GM23338 (cell line): ENCODE results near the gene SF1.
A peak's percentile ranks its signal among the peaks of the same experiment; 100 is the strongest.

Source experiments
- CREB1 ChIP-seq: fragments of 250-450 bp; sonication (Bioruptor Pico); IDR thresholded peaks from 2 replicates; pipeline ENCODE4 v1.5.0; 2020; ENCODE audit warnings: low read depth, mild to moderate bottlenecking, moderate library complexity
- CTCF ChIP-seq, 2 experiments: fragments of 200-600 bp in 1 of 2; sonication (generic) in 1 of 2; conservative IDR thresholded peaks; 2 replicates each; pipeline versions ENCODE4 v1.5.1 to v1.6.1; 2016 to 2017; ENCODE audit warnings: antibody characterized with exemption in 2 of 2, low read depth in 2 of 2, mild to moderate bottlenecking in 2 of 2, moderate library complexity in 1 of 2
- EZH2 ChIP-seq: fragments of 200-600 bp; sonication (generic); IDR thresholded peaks from one replicate; pipeline ENCODE4 v1.8.0; 2017; ENCODE audit warnings: antibody characterized with exemption, mild to moderate bottlenecking, low read depth; ENCODE audit not compliant: unreplicated experiment
- EZH2phosphoT487 ChIP-seq: fragments of 200-600 bp; sonication (generic); IDR thresholded peaks from one replicate; pipeline ENCODE4 v1.8.1; 2018; ENCODE audit warnings: antibody characterized with exemption; ENCODE audit not compliant: unreplicated experiment
- JUNB ChIP-seq: IDR thresholded peaks from one replicate; pipeline ENCODE4 v1.6.1; 2016; ENCODE audit warnings: antibody characterized with exemption; ENCODE audit not compliant: unreplicated experiment
- POLR2AphosphoS5 ChIP-seq: IDR thresholded peaks from 2 replicates; pipeline ENCODE4 v1.6.1; 2016; ENCODE audit warnings: antibody characterized with exemption, low read depth
- STAT1 ChIP-seq: IDR thresholded peaks from one replicate; pipeline ENCODE4 v1.6.1; 2016; ENCODE audit warnings: antibody characterized with exemption; ENCODE audit not compliant: unreplicated experiment
- ZNF331 ChIP-seq: fragments of 250-450 bp; sonication (Bioruptor Pico); IDR thresholded peaks from 2 replicates; pipeline ENCODE4 v1.5.0; 2020; ENCODE audit warnings: low read depth, mild to moderate bottlenecking, moderate library complexity
- TF ChIP-seq, protein P1 (sequence below): IDR thresholded peaks from one replicate; pipeline ENCODE4 v1.6.1; 2018; ENCODE audit warnings: antibody characterized with exemption; ENCODE audit not compliant: unreplicated experiment
- TF ChIP-seq, protein P2 (sequence below): IDR thresholded peaks from 2 replicates; pipeline ENCODE4 v1.6.1; 2016; ENCODE audit warnings: antibody characterized with exemption

GRCh38 chr11:64745521-64746328, 32.6 kb downstream of the SF1 start:
- TF ChIP-seq, protein P1, sequence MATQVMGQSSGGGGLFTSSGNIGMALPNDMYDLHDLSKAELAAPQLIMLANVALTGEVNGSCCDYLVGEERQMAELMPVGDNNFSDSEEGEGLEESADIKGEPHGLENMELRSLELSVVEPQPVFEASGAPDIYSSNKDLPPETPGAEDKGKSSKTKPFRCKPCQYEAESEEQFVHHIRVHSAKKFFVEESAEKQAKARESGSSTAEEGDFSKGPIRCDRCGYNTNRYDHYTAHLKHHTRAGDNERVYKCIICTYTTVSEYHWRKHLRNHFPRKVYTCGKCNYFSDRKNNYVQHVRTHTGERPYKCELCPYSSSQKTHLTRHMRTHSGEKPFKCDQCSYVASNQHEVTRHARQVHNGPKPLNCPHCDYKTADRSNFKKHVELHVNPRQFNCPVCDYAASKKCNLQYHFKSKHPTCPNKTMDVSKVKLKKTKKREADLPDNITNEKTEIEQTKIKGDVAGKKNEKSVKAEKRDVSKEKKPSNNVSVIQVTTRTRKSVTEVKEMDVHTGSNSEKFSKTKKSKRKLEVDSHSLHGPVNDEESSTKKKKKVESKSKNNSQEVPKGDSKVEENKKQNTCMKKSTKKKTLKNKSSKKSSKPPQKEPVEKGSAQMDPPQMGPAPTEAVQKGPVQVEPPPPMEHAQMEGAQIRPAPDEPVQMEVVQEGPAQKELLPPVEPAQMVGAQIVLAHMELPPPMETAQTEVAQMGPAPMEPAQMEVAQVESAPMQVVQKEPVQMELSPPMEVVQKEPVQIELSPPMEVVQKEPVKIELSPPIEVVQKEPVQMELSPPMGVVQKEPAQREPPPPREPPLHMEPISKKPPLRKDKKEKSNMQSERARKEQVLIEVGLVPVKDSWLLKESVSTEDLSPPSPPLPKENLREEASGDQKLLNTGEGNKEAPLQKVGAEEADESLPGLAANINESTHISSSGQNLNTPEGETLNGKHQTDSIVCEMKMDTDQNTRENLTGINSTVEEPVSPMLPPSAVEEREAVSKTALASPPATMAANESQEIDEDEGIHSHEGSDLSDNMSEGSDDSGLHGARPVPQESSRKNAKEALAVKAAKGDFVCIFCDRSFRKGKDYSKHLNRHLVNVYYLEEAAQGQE = no peak
- TF ChIP-seq CTCF (conservative IDR thresholded peaks at IDR 0.05; ENCODE audit: low read depth in 2 of 2) (no peak), POLR2AphosphoS5 (peak; percentile 51), CREB1 (CRISPR knock-in tag) (peak; percentile 55; the same call in 1 of the 2 replicates), EZH2phosphoT487 (no peak), STAT1 (no peak), JUNB (no peak), EZH2 (no peak), ZNF331 (CRISPR knock-in tag) (no peak)
- TF ChIP-seq, protein P2, sequence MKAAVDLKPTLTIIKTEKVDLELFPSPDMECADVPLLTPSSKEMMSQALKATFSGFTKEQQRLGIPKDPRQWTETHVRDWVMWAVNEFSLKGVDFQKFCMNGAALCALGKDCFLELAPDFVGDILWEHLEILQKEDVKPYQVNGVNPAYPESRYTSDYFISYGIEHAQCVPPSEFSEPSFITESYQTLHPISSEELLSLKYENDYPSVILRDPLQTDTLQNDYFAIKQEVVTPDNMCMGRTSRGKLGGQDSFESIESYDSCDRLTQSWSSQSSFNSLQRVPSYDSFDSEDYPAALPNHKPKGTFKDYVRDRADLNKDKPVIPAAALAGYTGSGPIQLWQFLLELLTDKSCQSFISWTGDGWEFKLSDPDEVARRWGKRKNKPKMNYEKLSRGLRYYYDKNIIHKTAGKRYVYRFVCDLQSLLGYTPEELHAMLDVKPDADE = no peak
